Ishikawa (cell line): ENCODE data around the gene ERLEC1.

Source experiments
- RAD21 ChIP-seq: IDR thresholded peaks from 2 replicates; pipeline ENCODE4 v1.6.1; 2012; ENCODE audit warnings: low read depth
- YY1 ChIP-seq: IDR thresholded peaks from 2 replicates; pipeline ENCODE4 v1.6.1; 2012; ENCODE audit warnings: low read depth

GRCh38 chr2:53737091-53737490 is 49.8 kb upstream of the ERLEC1 start:
- TF ChIP-seq YY1 (no peak), RAD21 (no peak)
